Measurements from ENCODE around the gene SIDT2. TPM values are rescaled to one million over a fixed set of nuclear protein-coding genes. Genes with fewer than 3 reads are reported as not detected.
A peak's percentile ranks its signal among the peaks of the same experiment; 100 is the strongest.

SIDT2 gene
- total and polyA plus RNA-seq, 3 donors from 2014 or later = 69.5 to 129 (median 93.8) TPM

- 43 to 53% methylated on average over 6 to 7 of the region's 7 CpGs for WGBS, 2 donors
- Histone ChIP-seq H3K9me3 (no peaks in the 10 kb centered on the region), H3K4me1 (peaks cover 50% of the 10 kb centered on the region), H3K27ac (peak overlapping the region; percentile 72 to 80), H3K36me3 (ENCODE audit: low read depth, missing control alignments) (no peaks in the 10 kb centered on the region), H3K27me3 (no peaks in the 10 kb centered on the region), H3K4me3 (no peak overlapping the region)
- TF ChIP-seq CTCF (IDR thresholded peaks at IDR 0.05) (no peak), POLR2A (IDR thresholded peaks at IDR 0.05) (no peak)
- DNase-seq = no peak
- intact Hi-C loops (cut with DNase I; ENCODE audit: low total_unique reads) = no loop called here
These were observed 42.6 kb downstream of the SIDT2 start for GRCh38 chr11:117220999-117221774.

- Histone ChIP-seq H3K27me3 (no peaks in the 10 kb centered on the region), H3K4me1 (peaks cover 48% of the 10 kb centered on the region), H3K9me3 (no peaks in the 10 kb centered on the region), H3K36me3 (ENCODE audit: low read depth, missing control alignments) (no peaks in the 10 kb centered on the region), H3K27ac (peak overlapping the region; percentile 28 to 80), H3K4me3 (no peak overlapping the region)
- intact Hi-C loops (cut with DNase I; ENCODE audit: low total_unique reads) = no loop called here
- TF ChIP-seq CTCF (IDR thresholded peaks at IDR 0.05) (no peak), POLR2A (IDR thresholded peaks at IDR 0.05) (no peak)
- 50 to 52% methylated on average over 7 of the region's 7 CpGs for WGBS, 2 donors
- DNase-seq = peak; percentile 75
These were observed 43.4 kb downstream of the SIDT2 start for GRCh38 chr11:117221775-117222517.

- H3K9me3 ChIP-seq = no peaks in the 10 kb centered on the region
- no peak for DNase-seq
- H3K4me3 ChIP-seq = no peak overlapping the region
- TF ChIP-seq CTCF (IDR thresholded peaks at IDR 0.05) = no peak
- TF ChIP-seq POLR2A (IDR thresholded peaks at IDR 0.05) = no peak
- H3K27me3 ChIP-seq = no peaks in the 10 kb centered on the region
- H3K36me3 ChIP-seq (ENCODE audit: low read depth, missing control alignments) = no peaks in the 10 kb centered on the region
- peak overlapping the region in 1 of 2 donors; percentile 80 for H3K27ac ChIP-seq
- H3K4me1 ChIP-seq = peaks cover 39% of the 10 kb centered on the region
- intact Hi-C loops (cut with DNase I; ENCODE audit: low total_unique reads) = no loop called here
- 93 to 94% methylated on average over 14 of the region's 14 CpGs for WGBS, 2 donors
These were observed 44.6 kb downstream of the SIDT2 start for GRCh38 chr11:117222991-117223740.

- peaks cover 32% of the 10 kb centered on the region for H3K4me1 ChIP-seq
- TF ChIP-seq CTCF (IDR thresholded peaks at IDR 0.05) (no peak), POLR2A (IDR thresholded peaks at IDR 0.05) (no peak)
- no peaks in the 10 kb centered on the region for H3K36me3 ChIP-seq (ENCODE audit: low read depth, missing control alignments)
- no peak for DNase-seq
- no peak overlapping the region for H3K4me3 ChIP-seq
- H3K27ac ChIP-seq = no peak overlapping the region
- WGBS, 2 donors = 82 to 85% methylated on average over 17 of the region's 17 CpGs
- intact Hi-C loops (cut with DNase I; ENCODE audit: low total_unique reads) = no loop called here
- no peaks in the 10 kb centered on the region for H3K9me3 ChIP-seq
- H3K27me3 ChIP-seq = no peaks in the 10 kb centered on the region
These were observed 45.5 kb downstream of the SIDT2 start for GRCh38 chr11:117223741-117224689.

All from testis (tissue), 3 donors.